ACHN (cell line): ENCODE results near the gene PDE4D.
A peak's percentile ranks its signal among the peaks of the same experiment; 100 is the strongest.
"Not testable (repeated sequence)": the region's sequence is repeated elsewhere in the genome, so short reads cannot be mapped to it uniquely, and the experiment has no call there.

Experiments
- DNase-seq: peaks from one replicate; pipeline ENCODE4 v3.0.0-alpha.2; 2015
- in situ Hi-C: cut with HindIII; loops from 2 replicates; pipeline ENCODE4 v1.10.0; 2017; ENCODE audit warnings: low sequenced_read_pairs, low pct_ligation_motif_present, low pct_unique_long_range_greater_than_20kb

PDE4D gene

DNA sequence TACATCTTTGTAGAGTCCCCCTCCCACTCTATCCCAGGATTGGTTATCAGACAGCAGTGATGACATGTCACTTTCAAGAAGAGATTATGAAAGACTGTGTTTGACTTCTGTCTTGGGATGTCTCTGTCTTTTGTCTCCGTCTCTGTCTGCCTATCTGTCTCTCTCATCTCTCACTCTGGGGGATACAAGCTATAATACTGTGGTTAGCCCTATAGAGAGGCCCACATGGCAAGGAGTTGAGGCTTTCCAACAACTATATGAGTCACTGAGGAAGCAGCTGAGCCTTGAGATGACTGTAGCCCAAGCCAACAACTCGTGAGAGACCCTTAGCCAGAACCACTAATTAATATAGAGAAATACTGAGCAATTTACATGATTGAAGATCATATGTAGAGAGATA lies 284.8 kb downstream of the PDE4D start:
- DNase-seq, result no peak
- in situ Hi-C loops, result no loop called here

DNA sequence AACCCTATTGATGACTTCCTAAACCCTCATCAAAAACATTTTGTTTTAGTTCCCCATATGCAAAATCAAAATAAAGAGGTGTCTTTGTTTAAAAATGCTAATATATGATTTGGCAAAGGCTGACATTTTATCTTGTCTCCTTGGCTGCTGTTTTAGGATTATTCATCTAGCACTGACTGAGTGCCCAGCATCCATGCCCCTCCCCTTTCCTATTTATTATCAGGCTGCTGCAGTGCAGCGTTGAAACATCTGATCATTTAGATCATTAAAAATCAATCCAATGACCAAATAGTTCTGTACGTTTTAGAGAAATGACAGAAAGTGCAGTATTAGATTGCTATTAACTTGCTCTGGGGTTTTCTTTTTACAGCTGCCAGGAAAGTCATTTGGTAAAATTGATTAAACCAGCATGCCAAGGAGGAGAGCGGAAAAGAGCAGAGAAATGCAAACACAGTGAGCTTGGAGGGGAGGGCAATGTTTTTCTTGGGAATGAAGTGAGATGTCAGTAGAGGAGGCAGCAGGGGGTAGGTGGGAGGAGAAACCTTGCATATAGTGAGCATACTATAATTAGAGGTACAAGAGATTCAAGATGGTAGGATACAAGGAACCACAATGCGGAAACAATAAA lies 286.3 kb downstream of the PDE4D start:
- DNase-seq, result no peak
- in situ Hi-C loops, result no loop called here

DNA sequence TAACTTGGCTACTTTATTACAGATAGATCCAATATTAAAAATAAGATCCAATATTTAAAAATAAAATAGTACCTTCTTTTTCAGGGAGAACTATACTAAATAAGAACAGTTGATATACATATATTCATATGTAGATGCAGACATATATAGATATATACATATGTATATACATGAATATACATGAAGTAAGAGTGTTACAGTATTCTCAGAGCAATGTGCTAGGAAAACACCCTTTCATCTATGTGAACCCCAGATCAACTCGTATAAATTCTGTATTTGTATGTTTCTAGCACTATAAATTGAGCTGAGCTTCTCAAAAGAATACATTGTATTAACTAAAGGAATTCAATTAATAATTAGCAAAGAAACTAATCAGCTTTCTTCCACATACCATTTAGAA lies 287.6 kb downstream of the PDE4D start:
- in situ Hi-C loops, result no loop called here
- DNase-seq, result no peak

DNA sequence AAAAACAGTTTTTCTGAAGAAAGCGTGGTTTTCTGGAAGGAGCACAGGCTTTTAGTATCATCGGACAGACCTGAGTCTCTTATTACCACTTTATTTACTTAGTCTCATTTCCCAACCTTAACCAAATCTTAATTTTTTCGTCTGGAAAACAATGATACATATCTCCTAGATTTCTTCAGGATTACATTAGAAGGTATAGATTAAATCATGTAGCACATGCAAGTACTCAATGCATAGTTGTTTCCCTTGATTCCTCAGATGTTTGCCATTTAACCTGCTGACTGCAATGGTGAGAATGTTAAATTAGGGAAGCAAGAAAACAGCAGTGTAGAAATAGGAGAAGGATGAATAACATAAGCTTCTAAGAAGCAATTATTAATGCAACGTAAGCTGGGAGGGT lies 289.4 kb downstream of the PDE4D start:
- in situ Hi-C loops, result no loop called here

DNA sequence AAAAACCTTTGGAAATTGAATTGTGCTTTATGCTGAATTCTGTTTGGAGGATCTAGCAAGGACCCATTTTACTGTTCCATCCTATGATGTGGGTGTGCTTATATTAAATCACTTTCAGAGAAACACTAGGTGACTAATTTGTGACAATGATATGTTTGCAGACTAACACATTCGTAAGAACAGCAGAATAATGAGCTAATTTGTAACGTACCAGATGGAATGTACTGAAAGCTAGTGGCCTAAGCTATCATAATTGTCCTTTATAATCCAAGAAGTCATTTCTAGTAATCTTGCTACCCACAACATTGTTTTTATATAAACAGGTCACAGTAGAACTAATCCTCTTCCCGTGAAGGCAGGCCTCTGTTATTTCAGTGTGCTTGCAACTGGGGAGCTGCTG lies 292.5 kb downstream of the PDE4D start:
- in situ Hi-C loops, result no loop called here
- DNase-seq, result no peak

More for the DNA sequence above, 289.4 kb downstream of the PDE4D start:
- DNase-seq, result no peak

DNA sequence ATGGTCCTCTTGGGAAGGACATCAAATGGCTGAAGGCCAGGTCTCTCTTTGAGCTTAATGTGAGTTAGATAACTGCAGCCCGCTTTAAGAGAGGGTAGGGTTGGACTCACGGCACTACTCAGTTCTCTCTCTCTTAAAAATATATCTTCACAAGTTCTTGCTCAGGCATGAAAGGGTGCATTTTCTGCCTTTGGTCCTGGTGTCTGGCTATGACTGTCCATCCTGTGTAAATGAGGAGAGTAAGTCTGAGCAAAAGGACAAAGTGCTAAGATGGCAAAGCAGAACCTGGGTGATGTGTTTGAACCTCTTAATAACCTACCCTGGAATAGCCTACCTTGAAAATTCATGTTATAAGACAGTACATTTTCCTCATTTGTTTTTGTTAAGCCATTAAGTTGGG lies 293.4 kb downstream of the PDE4D start:
- DNase-seq, result no peak
- in situ Hi-C loops, result no loop called here

DNA sequence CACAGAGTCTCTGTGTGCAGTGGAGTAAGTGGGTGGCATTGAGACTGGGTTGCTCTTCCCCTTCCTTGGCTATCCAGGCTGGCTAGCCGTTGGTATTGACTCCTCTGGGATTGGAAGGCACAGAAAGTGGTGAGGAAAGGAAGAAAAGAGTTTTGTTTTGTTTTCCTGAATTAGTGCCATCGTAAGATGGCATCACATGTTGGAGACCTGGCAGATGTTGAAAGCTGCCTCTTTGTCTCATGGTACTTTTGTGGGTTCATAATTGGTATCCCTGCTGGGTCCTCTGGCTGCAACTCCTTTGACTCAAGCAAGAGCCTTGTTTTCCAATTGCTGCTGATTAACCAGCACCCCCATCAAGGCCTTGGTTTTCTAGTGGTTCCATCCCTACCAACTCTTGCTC lies 293.8 kb downstream of the PDE4D start:
- in situ Hi-C loops, result no loop called here
- no peak for DNase-seq

DNA sequence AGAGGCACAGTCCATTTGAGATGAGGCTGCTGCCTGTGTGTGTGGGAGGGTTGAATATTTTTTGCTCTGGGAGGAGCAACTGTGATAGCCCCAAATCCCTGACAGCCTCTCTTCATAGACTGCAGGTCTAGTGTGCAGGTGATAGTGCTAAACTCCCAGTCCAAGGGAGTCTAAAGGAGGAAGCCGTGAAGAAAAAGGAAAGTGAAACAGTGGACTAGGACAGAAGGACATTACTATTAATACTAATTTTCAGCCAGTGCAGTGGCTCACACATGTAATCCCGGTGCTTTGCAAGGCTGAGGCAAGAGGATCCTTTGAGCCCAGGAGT lies 295.0 kb downstream of the PDE4D start:
- peak; percentile 32 for DNase-seq
- in situ Hi-C loops, result no loop called here

DNA sequence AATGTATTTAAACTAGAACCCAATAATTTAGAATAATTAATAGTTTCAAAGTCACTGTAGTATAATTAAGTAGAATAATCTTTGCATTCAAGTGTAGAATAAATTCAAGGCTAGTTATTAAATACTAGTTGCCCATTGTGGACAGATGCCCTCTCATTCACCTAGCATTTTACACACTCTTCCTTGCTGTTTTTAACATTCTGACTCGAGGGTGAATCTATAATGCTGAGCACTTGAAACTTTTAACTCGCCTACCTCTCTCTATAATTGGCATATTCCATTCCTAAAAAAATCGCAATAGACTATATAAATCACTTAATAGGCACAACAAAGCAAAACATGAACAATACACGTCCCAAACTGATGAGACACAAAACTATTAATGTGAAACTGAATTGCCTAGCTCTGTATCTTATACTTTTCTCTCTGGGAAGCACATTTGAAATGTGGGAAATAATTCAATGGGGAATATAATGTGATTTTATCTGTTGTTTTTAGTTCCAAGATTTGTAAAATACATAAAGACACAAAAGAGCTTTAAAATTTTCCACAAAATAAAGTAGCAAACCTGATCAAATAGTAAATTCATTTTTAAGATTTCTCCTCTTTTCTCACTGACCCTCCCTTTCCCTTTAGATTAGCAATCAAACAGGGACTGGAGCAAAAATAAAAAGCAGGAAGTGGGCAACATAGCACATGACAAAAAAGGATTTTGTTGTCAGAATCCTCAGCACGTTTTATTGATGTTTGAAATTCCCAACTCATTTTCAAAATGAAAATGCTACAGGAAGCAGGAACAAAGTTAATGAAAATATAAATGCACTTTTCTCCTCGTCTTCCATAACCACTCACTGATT lies 295.6 kb downstream of the PDE4D start:
- in situ Hi-C loops, result no loop called here
- DNase-seq, result peak; percentile 28

DNA sequence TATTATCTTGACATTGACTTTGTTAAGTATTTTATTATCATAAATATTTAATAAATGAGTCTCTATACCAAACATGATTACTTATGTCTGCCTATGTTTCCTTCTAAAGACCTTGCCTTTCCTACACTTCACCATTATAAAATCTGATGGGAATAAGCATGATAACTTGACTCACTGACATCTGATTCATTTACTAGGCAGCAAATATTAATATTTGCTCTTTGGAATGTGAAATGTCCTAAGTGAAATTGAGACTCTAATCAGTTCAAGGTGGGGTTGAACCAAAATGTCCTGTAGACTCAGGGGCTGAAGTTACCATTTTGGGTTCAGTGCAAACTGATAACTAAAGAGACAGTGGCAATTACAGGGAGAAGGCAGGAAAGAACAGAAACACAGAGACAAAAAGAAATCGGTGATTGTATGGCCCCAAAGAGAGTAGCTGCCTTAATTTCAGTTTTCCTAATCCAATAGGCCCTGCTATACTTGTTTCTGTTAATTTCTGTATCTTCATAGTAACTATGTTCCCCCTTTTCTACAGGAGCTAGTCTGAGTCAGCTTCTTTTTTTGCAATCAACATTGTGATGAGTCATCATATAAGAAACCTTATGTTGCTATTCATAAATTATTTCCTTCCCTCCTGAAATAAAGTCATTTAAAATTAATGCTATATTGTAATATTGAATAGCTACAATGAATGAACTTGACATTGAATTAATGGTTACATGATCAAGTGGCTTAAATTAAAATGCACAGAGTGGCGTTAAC lies 296.8 kb downstream of the PDE4D start:
- in situ Hi-C loops, result no loop called here
- peak; percentile 50 for DNase-seq

DNA sequence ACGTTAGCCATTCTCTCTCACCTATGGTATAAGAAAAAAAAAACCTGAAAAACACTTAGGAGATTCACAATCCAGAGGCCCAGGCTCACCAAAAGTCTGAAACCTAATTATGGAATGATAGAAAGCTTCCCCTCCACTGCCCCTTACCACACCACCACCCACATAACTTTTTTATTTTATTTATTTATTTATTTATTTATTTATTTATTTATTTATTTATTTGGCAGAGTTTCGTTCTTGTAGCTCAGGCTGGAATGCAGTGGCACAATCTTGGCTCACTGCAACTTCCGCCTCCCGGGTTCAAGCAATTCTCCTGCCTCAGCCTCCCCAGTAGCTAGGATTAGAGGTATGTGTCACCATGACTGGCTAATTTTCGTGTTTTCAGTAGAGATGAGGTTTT lies 299.4 kb downstream of the PDE4D start:
- DNase-seq, in situ Hi-C loops: not testable (repeated sequence)

DNA sequence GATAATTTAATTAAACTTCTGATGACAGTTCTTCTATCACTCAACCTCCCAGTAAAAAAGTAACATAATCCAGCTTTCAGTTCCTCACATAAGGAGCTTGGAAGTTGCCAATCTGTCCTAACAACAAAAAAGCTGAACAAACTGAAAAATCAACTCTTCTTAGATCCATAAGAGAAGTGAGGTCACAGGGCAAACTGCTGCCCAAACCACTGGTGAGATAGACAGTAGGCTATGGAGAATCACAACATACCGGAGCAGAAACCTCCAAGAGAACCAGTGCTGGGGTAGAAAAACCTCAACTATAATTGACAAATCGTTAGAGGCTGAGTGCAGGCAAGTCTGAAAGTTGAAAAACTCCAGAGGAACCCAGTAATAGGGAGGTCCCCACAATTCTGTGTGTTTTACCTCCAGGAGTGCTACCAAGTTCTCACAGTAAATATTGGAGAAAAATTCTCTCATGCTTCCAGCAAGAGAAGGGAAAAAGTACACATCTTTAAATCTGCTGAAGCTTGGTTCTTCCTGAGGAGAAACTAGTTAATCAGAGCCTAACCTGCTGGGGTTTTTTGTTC lies 300.0 kb downstream of the PDE4D start:
- DNase-seq, result peak; percentile 27
- in situ Hi-C loops, result no loop called here

DNA sequence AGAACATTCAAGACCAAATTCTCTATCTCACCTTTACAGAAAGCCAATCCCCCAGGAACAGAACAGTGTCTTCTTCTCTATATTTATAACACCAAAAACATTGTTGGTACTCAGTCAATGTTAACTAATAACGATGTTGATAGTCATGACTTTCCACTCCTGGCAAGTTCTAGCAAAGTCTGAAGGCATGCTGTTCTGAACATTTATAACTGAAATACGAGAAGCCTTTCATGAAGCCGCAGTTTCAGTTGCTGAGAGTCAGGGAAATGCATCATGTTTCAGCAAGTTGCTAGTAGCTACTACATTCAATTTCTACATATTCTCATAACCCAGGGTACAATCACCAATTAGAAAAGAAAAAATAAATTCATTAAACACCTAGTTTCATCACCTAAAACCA lies 301.4 kb downstream of the PDE4D start:
- in situ Hi-C loops, result no loop called here
- peak; percentile 56 for DNase-seq

DNA sequence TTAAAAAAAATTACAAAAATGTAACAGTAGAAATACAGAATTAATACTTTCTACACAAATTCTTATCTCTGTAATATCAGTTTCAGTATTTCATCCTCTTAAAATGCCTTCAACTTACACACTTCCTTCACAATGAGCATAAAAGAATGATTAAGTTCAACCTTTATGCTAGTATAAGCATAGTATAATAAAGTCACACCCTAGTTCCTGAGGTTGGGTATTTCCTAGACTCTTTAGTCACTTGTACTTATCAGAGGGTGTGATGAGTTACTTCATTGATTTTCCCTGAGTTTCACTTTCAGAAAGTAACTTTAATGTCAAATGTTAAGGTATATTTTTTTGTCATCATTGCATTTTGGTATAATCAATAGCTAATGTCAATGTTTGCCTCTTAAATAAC lies 302.4 kb downstream of the PDE4D start:
- in situ Hi-C loops, result no loop called here
- peak; percentile 26 for DNase-seq

DNA sequence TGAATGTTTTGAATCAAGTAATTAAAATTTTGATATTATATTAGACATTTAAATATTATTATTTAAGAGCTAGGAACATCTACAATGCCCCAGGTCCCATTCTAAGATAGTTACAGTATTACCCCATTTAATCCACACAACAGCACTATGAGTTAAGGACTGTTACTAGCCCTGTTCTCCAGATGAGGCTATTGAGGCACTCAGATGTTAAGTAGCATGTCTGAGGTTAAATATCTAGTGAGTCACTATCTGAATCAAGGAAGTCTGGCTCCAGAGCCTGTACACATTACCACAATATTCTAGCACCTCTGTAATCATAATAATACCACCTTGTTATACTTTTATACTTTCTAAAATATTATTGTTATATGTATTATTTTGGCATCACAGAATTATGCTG lies 304.6 kb downstream of the PDE4D start:
- peak; percentile 74 for DNase-seq
- in situ Hi-C loops, result no loop called here

DNA sequence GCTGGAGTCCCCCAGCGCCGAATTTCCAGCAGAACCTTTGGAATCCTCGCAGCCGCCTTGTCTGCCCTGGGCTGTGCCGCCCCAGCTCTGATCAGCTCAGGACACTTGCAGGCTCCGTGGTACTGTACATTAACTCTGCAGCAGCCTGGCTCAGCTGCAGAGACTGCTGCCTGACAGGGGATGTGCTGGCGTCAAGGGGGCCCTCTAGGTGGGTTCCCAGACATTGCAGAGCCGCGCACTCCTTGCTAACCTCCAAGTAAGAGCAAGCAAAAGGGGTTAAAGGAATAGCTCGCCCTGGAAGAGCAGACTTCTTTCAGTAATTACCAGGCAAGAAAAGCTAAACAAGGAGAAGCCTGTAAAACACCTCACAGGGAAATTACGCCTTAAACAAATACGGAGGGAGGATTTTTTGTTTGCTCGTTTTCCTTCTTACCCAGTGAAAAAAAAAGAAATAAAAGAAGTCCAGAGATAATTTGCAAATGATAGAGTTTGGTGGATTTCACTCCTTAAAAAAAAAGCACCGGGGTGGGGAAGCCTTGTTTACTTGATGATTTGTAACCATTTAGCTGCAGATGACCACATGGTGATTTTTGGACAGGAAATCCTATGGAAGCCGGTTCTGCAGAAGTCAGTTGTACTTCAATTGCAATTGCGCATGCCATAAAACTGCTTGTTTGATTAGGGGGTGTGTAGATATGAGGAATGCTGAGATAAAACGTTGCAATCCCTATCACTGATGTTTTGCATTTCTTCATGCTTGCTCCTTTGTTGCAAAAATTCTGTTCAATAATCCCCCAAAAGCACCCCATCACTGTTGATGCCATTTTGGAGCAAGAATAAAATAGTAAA lies 305.8 kb downstream of the PDE4D start:
- in situ Hi-C loops, result no loop called here

DNA sequence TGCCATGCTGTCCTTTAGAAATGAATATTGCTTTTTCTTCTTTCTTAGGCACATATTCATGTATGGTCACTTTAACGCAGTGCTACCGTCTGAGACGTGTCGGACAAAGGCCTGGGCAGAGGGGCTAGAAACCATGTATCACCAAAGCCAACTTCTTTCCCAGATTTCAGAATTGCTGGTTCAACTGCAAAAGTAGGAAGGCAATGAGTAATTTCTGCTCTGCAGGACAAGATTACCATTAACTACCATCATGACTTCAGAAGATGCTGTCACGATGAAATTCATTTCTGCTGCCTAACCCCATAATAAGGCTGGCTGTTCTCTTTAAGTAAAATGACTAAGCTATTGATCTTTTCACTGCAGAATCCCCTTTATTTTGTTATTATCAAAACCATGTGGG lies 306.7 kb downstream of the PDE4D start:
- in situ Hi-C loops, result no loop called here
- DNase-seq, result no peak

More for the DNA sequence above, 305.8 kb downstream of the PDE4D start:
- DNase-seq, result peak; percentile 83
